ENCODE measurements around the gene MORC2. TPM values are rescaled to one million over a fixed set of nuclear protein-coding genes. Genes with fewer than 3 reads are reported as not detected.

Gene MORC2
- total and polyA plus RNA-seq, 10 of the 15 experiments (the other 5 are each of a cell fraction or from before 2014, with no cell fraction given), result 1.7 to 16.3 (median 9.0) TPM

DNA sequence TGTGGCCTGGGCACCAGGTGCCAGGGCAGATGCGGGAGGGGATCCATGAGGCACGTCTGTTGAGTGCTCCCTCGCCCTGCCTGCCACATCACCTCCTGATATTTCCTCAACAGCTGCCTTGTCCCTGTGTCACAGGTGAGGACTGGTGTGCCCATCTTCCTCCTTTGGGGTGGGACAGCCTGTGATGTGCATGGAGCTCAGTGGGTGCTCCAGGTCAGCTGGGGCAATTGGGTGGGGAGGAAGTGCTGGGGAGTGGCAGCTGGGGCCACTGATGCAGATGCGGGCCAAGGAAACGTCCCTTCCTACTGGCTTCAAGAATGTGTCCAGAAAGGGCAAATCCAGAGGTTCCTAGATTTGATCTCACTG lies 83.6 kb downstream of the MORC2 start:
- ChIA-PET POLR2A (no interaction called here), SMC1A (ENCODE audit: uncharacterized antibody, unreplicated experiment) (no interaction called here), CTCF (no interaction called here), RAD21 (ENCODE audit: unreplicated experiment) (no interaction called here)
- Histone ChIP-seq H3K9ac (ENCODE audit: control insufficient read depth, insufficient read depth, low read length) (no peak overlapping the region), H2AFZ (ENCODE audit: control insufficient read depth, low read depth, low read length) (no peak overlapping the region), H3K36me3 (ENCODE audit: control insufficient read depth in 2 of 2, insufficient read depth in 2 of 2, low read length in 1 of 2) (peaks cover 0 to 5% of the 10 kb centered on the region in 2 experiments; a peak in 2 of 4 replicates), H3K79me2 (ENCODE audit: control insufficient read depth, insufficient read depth, low read length) (no peaks in the 10 kb centered on the region), H3K4me2 (ENCODE audit: control insufficient read depth, insufficient read depth) (no peak overlapping the region), H4K20me1 (ENCODE audit: control insufficient read depth, insufficient read depth) (no peaks in the 10 kb centered on the region), H3K4me1 (ENCODE audit: control insufficient read depth, insufficient read depth, low read length) (no peaks in the 10 kb centered on the region), H3K27ac (ENCODE audit: control insufficient read depth, insufficient read depth) (no peak overlapping the region), H3K9me3 (replicated peaks; ENCODE audit: control insufficient read depth, insufficient read depth, low read length) (no peaks in the 10 kb centered on the region), H3K4me3 (no peak overlapping the region), H3K27me3 (replicated peaks in 1 of 2; ENCODE audit: control insufficient read depth in 2 of 2, insufficient read depth in 2 of 2, low read length in 1 of 2) (no peaks in the 10 kb centered on the region)
- intact Hi-C loops (cut with micrococcal nuclease; ENCODE audit: unreplicated experiment), result no loop called here
- no TSS peak for BruUV-seq (replicated peaks)
- TF ChIP-seq CREB1 (IDR thresholded peaks at IDR 0.05; ENCODE audit: low read depth) (no peak), IKZF2 (IDR thresholded peaks at IDR 0.05) (no peak), SMAD5 (IDR thresholded peaks at IDR 0.05; ENCODE audit: low read depth) (no peak), EED (IDR thresholded peaks at IDR 0.05; ENCODE audit: low read depth) (no peak), KAT2A (conservative IDR thresholded peaks at IDR 0.05; ENCODE audit: control insufficient read depth, low read depth, low read length) (no peak), CBFB (IDR thresholded peaks at IDR 0.05; ENCODE audit: low read depth) (no peak), JUND (IDR thresholded peaks at IDR 0.05; ENCODE audit: low read depth, low read length) (no peak), MEF2A (IDR thresholded peaks at IDR 0.05; ENCODE audit: insufficient read depth, low read depth, low read length) (no peak), NR2C2 (IDR thresholded peaks at IDR 0.05; ENCODE audit: borderline replicate concordance, control insufficient read depth, insufficient read length, low read depth) (no peak)
- TF ChIP-seq, protein P1, sequence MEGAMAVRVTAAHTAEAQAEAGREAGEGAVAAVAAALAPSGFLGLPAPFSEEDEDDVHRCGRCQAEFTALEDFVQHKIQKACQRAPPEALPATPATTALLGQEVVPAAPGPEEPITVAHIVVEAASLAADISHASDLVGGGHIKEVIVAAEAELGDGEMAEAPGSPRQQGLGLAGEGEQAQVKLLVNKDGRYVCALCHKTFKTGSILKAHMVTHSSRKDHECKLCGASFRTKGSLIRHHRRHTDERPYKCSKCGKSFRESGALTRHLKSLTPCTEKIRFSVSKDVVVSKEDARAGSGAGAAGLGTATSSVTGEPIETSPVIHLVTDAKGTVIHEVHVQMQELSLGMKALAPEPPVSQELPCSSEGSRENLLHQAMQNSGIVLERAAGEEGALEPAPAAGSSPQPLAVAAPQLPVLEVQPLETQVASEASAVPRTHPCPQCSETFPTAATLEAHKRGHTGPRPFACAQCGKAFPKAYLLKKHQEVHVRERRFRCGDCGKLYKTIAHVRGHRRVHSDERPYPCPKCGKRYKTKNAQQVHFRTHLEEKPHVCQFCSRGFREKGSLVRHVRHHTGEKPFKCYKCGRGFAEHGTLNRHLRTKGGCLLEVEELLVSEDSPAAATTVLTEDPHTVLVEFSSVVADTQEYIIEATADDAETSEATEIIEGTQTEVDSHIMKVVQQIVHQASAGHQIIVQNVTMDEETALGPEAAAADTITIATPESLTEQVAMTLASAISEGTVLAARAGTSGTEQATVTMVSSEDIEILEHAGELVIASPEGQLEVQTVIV (IDR thresholded peaks at IDR 0.05; ENCODE audit: borderline replicate concordance, partially characterized antibody), result no peak
- in situ Hi-C loops (cut with MboI), result no loop called here
- no peak for ATAC-seq
- no peak for DNase-seq (ENCODE audit: low read depth, low spot score)
- 9% methylated on average over 5 of the region's 5 CpGs for WGBS (ENCODE audit: insufficient coverage, insufficient replicate concordance, low lambda C conversion rate, missing lambda C conversion rate)
- FAIRE-seq, result no peak

All from GM12878 (cell line).